SH-SY5Y (cell line): ENCODE data around the gene PTPRCAP.

Experiments
- GATA2 ChIP-seq: IDR thresholded peaks from 2 replicates; pipeline ENCODE4 v1.6.1; 2011; ENCODE audit warnings: mild to moderate bottlenecking, low read depth, low read length
- GATA3 ChIP-seq: IDR thresholded peaks from 2 replicates; pipeline ENCODE4 v1.6.1; 2011; ENCODE audit warnings: low read depth, mild to moderate bottlenecking, low read length, moderate library complexity

- TF ChIP-seq GATA2 (no peak), GATA3 (no peak)
These were observed 31.0 kb downstream of the PTPRCAP start for GRCh38 chr11:67406420-67406968.
